GM19025 (cell line): Measurements from ENCODE around the gene OR11H7.
"Not testable (repeated sequence)": the region's sequence is repeated elsewhere in the genome, so short reads cannot be mapped to it uniquely, and the experiment has no call there.

ENCODE experiments used
- ATAC-seq: cut with Tn5 transposase; IDR thresholded peaks from one replicate; pipeline ENCODE4 v1.9.1; 2021; ENCODE audit warnings: mild to moderate bottlenecking, low read depth, moderate library complexity; ENCODE audit not compliant: unreplicated experiment

Gene OR11H7

DNA sequence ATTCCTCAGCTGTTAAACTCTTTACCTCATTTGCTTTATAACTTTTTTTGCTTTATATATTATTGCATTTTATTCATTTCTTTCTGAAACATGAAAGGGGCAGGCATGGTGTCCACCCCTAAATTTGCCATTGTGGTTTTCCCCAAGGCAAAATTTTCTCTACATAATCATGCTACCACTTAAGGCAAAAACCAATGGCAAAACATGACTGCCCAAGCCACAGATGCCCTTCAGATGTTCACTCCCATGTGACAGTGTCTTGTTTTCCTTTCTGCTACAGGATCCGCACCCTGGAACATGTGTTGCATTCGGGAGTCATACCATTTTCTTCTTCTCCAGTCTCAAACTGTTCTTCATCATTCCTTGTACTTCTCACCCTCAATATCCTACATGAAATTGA, 48.6 kb downstream of the OR11H7 start:
- ATAC-seq, result no peak

DNA sequence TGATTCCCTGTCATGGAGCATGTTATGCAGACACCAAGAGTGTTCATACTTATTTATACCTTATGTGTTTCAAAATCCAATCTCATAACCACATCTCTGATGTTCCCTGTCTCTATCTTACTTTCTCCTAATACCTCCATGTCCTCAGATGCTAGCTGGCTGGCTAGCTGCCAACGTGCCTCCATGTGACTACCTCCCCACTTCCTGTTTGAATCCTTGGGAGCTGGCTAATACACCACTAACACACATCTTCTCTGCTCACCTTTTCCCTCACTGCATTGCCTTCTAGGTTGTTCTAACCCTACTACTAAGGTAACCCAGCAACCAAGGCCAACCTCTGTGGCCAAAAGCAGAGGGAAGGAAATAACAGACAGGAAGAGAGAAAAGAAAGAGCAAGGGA, 49.6 kb downstream of the OR11H7 start:
- ATAC-seq, result no peak

DNA sequence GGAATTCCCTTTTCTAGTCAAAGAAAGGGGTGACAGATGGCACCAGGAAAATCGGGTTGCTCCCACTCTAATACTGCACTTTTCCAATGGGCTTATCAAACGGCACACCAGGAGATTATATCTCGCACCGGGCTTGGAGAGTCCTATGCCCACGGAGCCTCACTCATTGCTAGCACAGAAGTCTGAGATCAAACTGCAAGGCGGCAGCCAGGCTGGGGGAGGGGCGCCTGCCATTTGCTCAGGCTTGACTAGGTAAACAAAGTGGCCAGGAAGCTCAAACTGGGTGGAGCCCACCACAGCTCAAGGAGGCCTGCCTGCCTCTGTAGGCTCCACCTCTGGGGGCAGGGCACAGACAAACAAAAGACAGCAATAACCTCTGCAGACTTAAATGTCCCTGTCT, 51.5 kb downstream of the OR11H7 start:
- ATAC-seq, result not testable (repeated sequence)
